Measurements from ENCODE around the gene HBB. TPM values are rescaled to one million over a fixed set of nuclear protein-coding genes. Genes with fewer than 3 reads are reported as not detected.

The HBB gene
- total RNA-seq, 1 donor from 2014 or later = 100 TPM

- H3K27me3 ChIP-seq (ENCODE audit: low read depth) = peaks cover 8% of the 10 kb centered on the region
- no peaks in the 10 kb centered on the region for H3K36me3 ChIP-seq
- no peak for TF ChIP-seq CTCF (IDR thresholded peaks at IDR 0.05; ENCODE audit: borderline replicate concordance)
These were observed 10.5 kb upstream of the HBB start for GRCh38 chr11:5237420-5237819.

GRCh38 chr11:5235364-5236095 lies 8.7 kb upstream of the HBB start:
- no peak overlapping the region for H3K27ac ChIP-seq (replicated peaks)
- no peak for DNase-seq
- peaks cover 8% of the 10 kb centered on the region for H3K27me3 ChIP-seq (ENCODE audit: low read depth)
- H3K36me3 ChIP-seq = no peaks in the 10 kb centered on the region
- H3K4me3 ChIP-seq = no peak overlapping the region
- TF ChIP-seq CTCF (IDR thresholded peaks at IDR 0.05; ENCODE audit: borderline replicate concordance) = no peak
- no peaks in the 10 kb centered on the region for H3K9me3 ChIP-seq (replicated peaks)
- H3K4me1 ChIP-seq = no peaks in the 10 kb centered on the region
- intact Hi-C loops (cut with micrococcal nuclease) = no loop called here

More at GRCh38 chr11:5237420-5237819, 10.5 kb upstream of the HBB start:
- no peak overlapping the region for H3K27ac ChIP-seq (replicated peaks)
- no peaks in the 10 kb centered on the region for H3K9me3 ChIP-seq (replicated peaks)
- no peaks in the 10 kb centered on the region for H3K4me1 ChIP-seq
- no peak overlapping the region for H3K4me3 ChIP-seq
- DNase-seq = no peak
- intact Hi-C loops (cut with micrococcal nuclease) = no loop called here

DNA sequence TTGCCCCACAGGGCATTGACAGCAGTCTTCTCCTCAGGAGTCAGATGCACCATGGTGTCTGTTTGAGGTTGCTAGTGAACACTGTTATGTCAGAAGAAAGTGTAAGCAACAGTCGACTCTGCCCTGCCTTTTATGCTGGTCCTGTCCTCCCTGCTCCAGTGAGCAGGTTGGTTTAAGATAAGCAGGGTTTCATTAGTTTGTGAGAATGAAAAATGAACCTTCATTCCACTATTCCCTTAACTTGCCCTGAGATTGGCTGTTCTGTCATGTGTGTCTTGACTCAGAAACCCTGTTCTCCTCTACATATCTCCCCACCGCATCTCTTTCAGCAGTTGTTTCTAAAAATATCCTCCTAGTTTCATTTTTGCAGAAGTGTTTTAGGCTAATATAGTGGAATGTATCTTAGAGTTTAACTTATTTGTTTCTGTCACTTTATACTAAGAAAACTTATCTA lies 7.5 kb upstream of the HBB start, which contains the start of gene HBD:
TSS of gene HBD (minus strand) at position 103 of the 454 bp plus-strand sequence. CDS start at position 53, 50 bp downstream.
- Histone ChIP-seq H3K9me3 (replicated peaks) (no peaks in the 10 kb centered on the region), H3K27ac (replicated peaks) (no peak within 1 kb of the TSS), H3K4me3 (no peak within 1 kb of the TSS), H3K27me3 (ENCODE audit: low read depth) (peaks cover 5% of the 10 kb centered on the region), H3K4me1 (no peaks in the 10 kb centered on the region), H3K36me3 (no peaks in the 10 kb centered on the region)
- intact Hi-C loops (cut with micrococcal nuclease) = no loop called here
- no peak for TF ChIP-seq CTCF (IDR thresholded peaks at IDR 0.05; ENCODE audit: borderline replicate concordance)
- DNase-seq = no peak

GRCh38 chr11:5233307-5233706 lies 6.4 kb upstream of the HBB start:
- no peak for DNase-seq
- H3K27me3 ChIP-seq (ENCODE audit: low read depth) = peaks cover 2% of the 10 kb centered on the region
- no peak for TF ChIP-seq CTCF (IDR thresholded peaks at IDR 0.05; ENCODE audit: borderline replicate concordance)
- H3K4me1 ChIP-seq = no peaks in the 10 kb centered on the region
- H3K4me3 ChIP-seq = no peak overlapping the region
- intact Hi-C loops (cut with micrococcal nuclease) = no loop called here
- no peaks in the 10 kb centered on the region for H3K36me3 ChIP-seq
- H3K9me3 ChIP-seq (replicated peaks) = no peaks in the 10 kb centered on the region
- no peak overlapping the region for H3K27ac ChIP-seq (replicated peaks)

DNA sequence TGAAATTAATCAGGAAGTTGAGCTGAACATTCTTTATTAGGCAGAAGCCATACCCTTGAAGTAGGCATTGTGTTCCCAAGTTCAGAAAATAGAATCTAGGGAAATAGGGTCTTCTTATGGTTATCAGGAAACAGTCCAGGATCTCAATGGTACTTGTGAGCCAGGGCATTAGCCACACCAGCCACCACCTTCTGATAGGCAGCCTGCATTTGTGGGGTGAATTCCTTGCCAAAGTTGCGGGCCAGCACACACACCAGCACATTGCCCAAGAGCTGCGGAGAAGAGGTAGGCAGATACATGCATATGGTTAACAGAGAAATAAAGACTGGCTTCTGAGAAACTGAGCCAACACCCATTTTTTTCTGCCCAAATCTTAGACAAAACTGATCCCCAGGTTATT lies 6.0 kb upstream of the HBB start:
- DNase-seq = no peak
- H3K36me3 ChIP-seq = no peaks in the 10 kb centered on the region
- no peaks in the 10 kb centered on the region for H3K4me1 ChIP-seq
- no peak for TF ChIP-seq CTCF (IDR thresholded peaks at IDR 0.05; ENCODE audit: borderline replicate concordance)
- H3K27me3 ChIP-seq (ENCODE audit: low read depth) = peaks cover 7% of the 10 kb centered on the region
- no peak overlapping the region for H3K27ac ChIP-seq (replicated peaks)
- H3K9me3 ChIP-seq (replicated peaks) = no peaks in the 10 kb centered on the region
- no peak overlapping the region for H3K4me3 ChIP-seq
- intact Hi-C loops (cut with micrococcal nuclease) = no loop called here

Measured in left ventricle myocardium inferior (tissue), 1 donor.